RPMI7951 (cell line): ENCODE results near the gene CAV1. TPM values are rescaled to one million over a fixed set of nuclear protein-coding genes. Genes with fewer than 3 reads are reported as not detected.
"Not testable (repeated sequence)": the region's sequence is repeated elsewhere in the genome, so short reads cannot be mapped to it uniquely, and the experiment has no call there.

ENCODE experiments used
- DNase-seq: peaks from one replicate; pipeline ENCODE4 v3.0.0-alpha.2; 2012; ENCODE audit warnings: low read depth
- total RNA-seq: library from RNA; depleted of rRNA; stranded (reverse); fragments of >200 nt; shearing (Covaris generic); gene quantifications from 2 replicates; pipeline ENCODE4 v1.2.3, GENCODE V29; 2014; rRNA removed

Gene CAV1
- 250 and 313 TPM in 2 replicates for total RNA-seq

- peak; percentile 98 for DNase-seq
Observed at GRCh38 chr7:116524609-116525297, at the start of gene CAV1. Gene CAV1 (plus strand): TSS chr7:116525036. CDS start chr7:116525063, 27 bp downstream.

- DNase-seq: no peak
Observed at GRCh38 chr7:116477625-116478024, 47.2 kb upstream of the CAV1 start.

- DNase-seq: no peak
Observed at GRCh38 chr7:116478834-116479233, 46.0 kb upstream of the CAV1 start.

- no peak for DNase-seq
Observed at GRCh38 chr7:116483271-116483942, 41.4 kb upstream of the CAV1 start.

GRCh38 chr7:116484389-116484788 lies 40.4 kb upstream of the CAV1 start:
- not testable (repeated sequence) for DNase-seq

- DNase-seq: no peak
Observed at GRCh38 chr7:116487907-116488521, 36.8 kb upstream of the CAV1 start.

GRCh38 chr7:116490351-116490750 lies 34.5 kb upstream of the CAV1 start:
- no peak for DNase-seq

GRCh38 chr7:116491887-116492653 lies 32.8 kb upstream of the CAV1 start:
- no peak for DNase-seq

- no peak for DNase-seq
Observed at GRCh38 chr7:116492654-116493109, 32.2 kb upstream of the CAV1 start.

GRCh38 chr7:116493449-116493848 lies 31.4 kb upstream of the CAV1 start:
- DNase-seq: no peak

- DNase-seq: no peak
Observed at GRCh38 chr7:116494472-116494871, 30.4 kb upstream of the CAV1 start.

- peak; percentile 44 for DNase-seq
Observed at GRCh38 chr7:116495736-116496135, 29.1 kb upstream of the CAV1 start.

GRCh38 chr7:116496653-116497052 lies 28.2 kb upstream of the CAV1 start:
- no peak for DNase-seq

- DNase-seq: no peak
Observed at GRCh38 chr7:116497708-116498107, 27.1 kb upstream of the CAV1 start.

GRCh38 chr7:116499168-116500077 lies 25.4 kb upstream of the CAV1 start, which contains the start of gene CAV2:
Gene CAV2 (plus strand): TSS chr7:116499738. CDS start chr7:116499782, 44 bp downstream.
- peak; percentile 72 for DNase-seq

- DNase-seq: peak; percentile 49
Observed at GRCh38 chr7:116500078-116500853, 24.6 kb upstream of the CAV1 start.

GRCh38 chr7:116501425-116502167 lies 23.2 kb upstream of the CAV1 start:
- DNase-seq: peak; percentile 23

GRCh38 chr7:116502201-116503096 lies 22.4 kb upstream of the CAV1 start:
- DNase-seq: no peak
